ENCODE results near the gene ZCCHC2.

DNA sequence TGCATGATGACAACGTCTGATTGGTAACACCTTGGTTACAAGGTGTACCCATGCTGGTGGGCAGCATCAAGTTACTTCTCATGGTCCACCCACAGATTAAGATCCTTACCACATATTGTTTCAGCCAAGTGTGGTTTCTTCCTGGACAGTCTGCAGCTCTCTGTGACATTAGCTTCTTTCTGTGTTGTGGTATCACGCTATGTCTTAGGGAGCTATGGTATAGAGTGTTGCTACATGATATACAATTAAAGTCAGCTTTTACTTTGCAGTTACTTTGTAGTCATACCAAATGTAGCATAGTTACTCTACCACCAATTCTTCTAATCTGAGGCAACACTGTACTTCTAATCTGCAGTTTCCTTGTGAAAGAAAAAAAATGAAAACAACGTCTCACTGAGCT is 48.8 kb downstream of the ZCCHC2 start:
- TF ChIP-seq CTCF (IDR thresholded peaks at IDR 0.05) (no peak), POLR2AphosphoS5 (IDR thresholded peaks at IDR 0.05) (no peak), POLR2A (IDR thresholded peaks at IDR 0.05; ENCODE audit: low read depth) (no peak)
